OCI-LY1 (cell line): ENCODE data around the gene SCNN1B.

Experiments used
- H2AFZ ChIP-seq: fragments of 200-600 bp; sonication (generic), shearing (Covaris generic); 2 replicates; pipeline ENCODE4 v1.6.0; 2014; ENCODE audit warnings: antibody characterized with exemption, mild to moderate bottlenecking, low read length
- H3F3A ChIP-seq: fragments of 200-600 bp; sonication (generic), shearing (Covaris generic); 2 replicates; pipeline ENCODE4 v1.6.0; 2014; ENCODE audit warnings: mild to moderate bottlenecking, antibody characterized with exemption, low read length, moderate library complexity; ENCODE audit not compliant: insufficient read depth
- H3K27ac ChIP-seq: fragments of 200-600 bp; sonication (generic); 2 replicates; pipeline ENCODE4 v1.5.1; 2014; ENCODE audit warnings: low read length, mixed run types, mild to moderate bottlenecking, low read depth; ENCODE audit not compliant: poor library complexity, severe bottlenecking
- H3K27me3 ChIP-seq: fragments of 200-600 bp; sonication (generic); 2 replicates; pipeline ENCODE4 v1.6.0; 2014; ENCODE audit warnings: antibody characterized with exemption, mild to moderate bottlenecking, low read length, moderate library complexity; ENCODE audit not compliant: insufficient read depth
- H3K36me3 ChIP-seq: fragments of 200-600 bp; sonication (generic); 2 replicates; pipeline ENCODE4 v1.6.1; 2014; ENCODE audit warnings: mild to moderate bottlenecking, antibody characterized with exemption, low read length, moderate library complexity, mixed read lengths; ENCODE audit not compliant: insufficient read depth
- H3K4me1 ChIP-seq: fragments of 200-600 bp; sonication (generic); 2 replicates; pipeline ENCODE4 v1.5.1; 2014; ENCODE audit warnings: mild to moderate bottlenecking, low read length, moderate library complexity; ENCODE audit not compliant: insufficient read depth, severe bottlenecking
- H3K4me2 ChIP-seq: fragments of 200-600 bp; sonication (generic), shearing (Covaris generic); 2 replicates; pipeline ENCODE4 v1.6.1; 2014; ENCODE audit warnings: low read length
- H3K4me3 ChIP-seq: fragments of 200-600 bp; sonication (generic); 2 replicates; pipeline ENCODE4 v1.5.1; 2014; ENCODE audit warnings: low read length, low read depth, mild to moderate bottlenecking, mixed read lengths; ENCODE audit not compliant: poor library complexity, severe bottlenecking
- H3K79me2 ChIP-seq: fragments of 200-600 bp; shearing (Covaris generic); 2 replicates; pipeline ENCODE4 v1.6.1; 2016; ENCODE audit warnings: mixed run types, low read length, mixed read lengths; ENCODE audit not compliant: insufficient read depth
- H3K9ac ChIP-seq: fragments of 200-600 bp; sonication (generic), shearing (Covaris generic); 2 replicates; pipeline ENCODE4 v1.6.1; 2014; ENCODE audit warnings: mild to moderate bottlenecking, low read length, mixed read lengths
- H3K9me2 ChIP-seq: fragments of 200-600 bp; sonication (generic), shearing (Covaris generic); 2 replicates; pipeline ENCODE4 v1.6.1; 2014; ENCODE audit warnings: low read depth, mild to moderate bottlenecking, low read length, mixed read lengths
- H3K9me3 ChIP-seq: fragments of 200-600 bp; shearing (Covaris generic); 2 replicates; pipeline ENCODE4 v1.6.1; 2014; ENCODE audit warnings: low read length, mixed read lengths
- H4K20me1 ChIP-seq: fragments of 200-600 bp; sonication (generic), shearing (Covaris generic); 2 replicates; pipeline ENCODE4 v1.6.0; 2016; ENCODE audit warnings: mild to moderate bottlenecking, low read length; ENCODE audit not compliant: insufficient read depth
- CTCF ChIP-seq: fragments of 200-600 bp; sonication (generic), shearing (Covaris generic); IDR thresholded peaks from 2 replicates; pipeline ENCODE4 v1.5.1; 2017; ENCODE audit warnings: mild to moderate bottlenecking, antibody characterized with exemption, low read length, moderate library complexity, mixed read lengths
- EZH2 ChIP-seq: fragments of 200-600 bp; sonication (generic), shearing (Covaris generic); IDR thresholded peaks from 2 replicates; pipeline ENCODE4 v1.8.0; 2017; ENCODE audit warnings: borderline replicate concordance, mixed run types, mild to moderate bottlenecking, antibody characterized with exemption, low read length, moderate library complexity, mixed read lengths

The SCNN1B gene

GRCh38 chr16:23288726-23289512 is 13.2 kb upstream of the SCNN1B start:
- Histone ChIP-seq H3K27ac (no peak overlapping the region), H4K20me1 (no peaks in the 10 kb centered on the region), H3K36me3 (no peaks in the 10 kb centered on the region), H3K9ac (no peak overlapping the region), H3F3A (no peaks in the 10 kb centered on the region), H3K9me2 (no peaks in the 10 kb centered on the region), H3K4me1 (no peaks in the 10 kb centered on the region), H3K79me2 (no peaks in the 10 kb centered on the region), H3K9me3 (no peaks in the 10 kb centered on the region), H3K4me3 (no peak overlapping the region), H3K27me3 (no peaks in the 10 kb centered on the region; the same call in 1 of the 2 replicates), H3K4me2 (no peak overlapping the region), H2AFZ (no peak overlapping the region)
- no peak for TF ChIP-seq CTCF
- TF ChIP-seq EZH2: no peak

DNA sequence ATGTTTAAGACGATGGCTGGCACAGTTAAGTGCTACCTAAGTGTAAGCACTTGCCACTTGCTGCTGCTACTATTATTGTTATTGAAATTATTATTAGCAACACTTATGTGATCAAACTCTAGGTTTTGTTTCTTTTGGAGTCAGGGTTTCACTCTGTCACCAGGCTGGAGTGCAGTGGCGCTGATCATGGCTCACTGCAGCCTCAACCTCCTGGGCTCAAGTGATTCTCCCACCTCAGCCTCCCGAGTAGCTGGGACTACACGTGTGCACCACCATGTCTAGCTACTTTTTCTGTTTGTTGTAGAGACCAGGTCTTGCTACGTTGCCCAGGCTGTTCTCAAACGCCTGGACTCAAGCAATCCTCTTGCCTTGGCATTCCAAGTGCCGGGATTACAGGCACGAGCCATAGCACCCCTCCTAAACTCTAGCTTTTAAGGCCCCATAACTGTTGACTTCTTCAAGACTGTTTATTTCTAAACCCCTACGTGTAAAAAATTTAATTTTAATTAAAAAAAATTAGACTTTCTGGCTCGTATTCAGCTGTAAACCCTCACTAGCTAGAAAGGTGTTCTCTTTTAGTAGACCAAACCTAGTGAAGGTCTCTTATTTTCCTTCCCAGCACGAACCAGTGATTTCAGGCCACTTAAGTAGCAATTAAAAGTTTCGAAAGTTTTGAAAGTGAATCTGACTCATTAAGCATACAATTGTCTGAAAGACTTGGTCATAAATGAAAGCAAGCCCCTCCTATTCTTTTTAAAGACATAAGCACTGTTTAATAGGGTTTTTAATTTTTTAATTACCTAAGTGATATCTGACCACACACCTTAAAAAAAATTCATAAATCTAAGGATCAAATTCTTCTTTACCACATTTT is 11.7 kb upstream of the SCNN1B start:
- Histone ChIP-seq H4K20me1 (no peaks in the 10 kb centered on the region), H3F3A (no peaks in the 10 kb centered on the region), H3K4me2 (no peak overlapping the region), H3K36me3 (no peaks in the 10 kb centered on the region), H3K27me3 (0 out of 2 replicates have a peak, but pooled peaks cover 4% of the 10 kb centered on the region), H3K9ac (no peak overlapping the region), H3K79me2 (no peaks in the 10 kb centered on the region), H3K4me1 (no peaks in the 10 kb centered on the region), H3K27ac (no peak overlapping the region), H3K4me3 (no peak overlapping the region), H3K9me3 (no peaks in the 10 kb centered on the region), H2AFZ (no peak overlapping the region), H3K9me2 (no peaks in the 10 kb centered on the region)
- TF ChIP-seq EZH2: no peak
- TF ChIP-seq CTCF: no peak

- no peak overlapping the region for H2AFZ ChIP-seq
- H3K27me3 ChIP-seq: 0 out of 2 replicates have a peak, but pooled peaks cover 4% of the 10 kb centered on the region
These were observed 9.1 kb upstream of the SCNN1B start for GRCh38 chr16:23293016-23293415.

More at GRCh38 chr16:23293016-23293415, 9.1 kb upstream of the SCNN1B start:
- Histone ChIP-seq H3K4me2 (no peak overlapping the region), H3K9ac (no peak overlapping the region), H3K79me2 (no peaks in the 10 kb centered on the region), H4K20me1 (no peaks in the 10 kb centered on the region), H3K4me1 (peaks cover 4% of the 10 kb centered on the region), H3K9me3 (no peaks in the 10 kb centered on the region), H3K36me3 (no peaks in the 10 kb centered on the region), H3K9me2 (no peaks in the 10 kb centered on the region), H3K27ac (no peak overlapping the region), H3F3A (no peaks in the 10 kb centered on the region), H3K4me3 (no peak overlapping the region)
- no peak for TF ChIP-seq CTCF
- TF ChIP-seq EZH2: no peak
